Activated CD4-positive, CD25-positive, alpha-beta regulatory T cell treated with anti-CD3 and anti-CD28 coated beads, Interleukin-2, amount 50 U/mL, for 24 hours (primary cell): ENCODE results near the gene PLCH2.
"Not testable (repeated sequence)": the region's sequence is repeated elsewhere in the genome, so short reads cannot be mapped to it uniquely, and the experiment has no call there.

ENCODE experiments used
- ATAC-seq, 2 donors: fragments of 150-1000 bp; cut with Tn5 transposase; one replicate each; pipeline ENCODE4 v1.10.0; 2021; ENCODE audit warnings: mild to moderate bottlenecking in 1 of 2, moderate library complexity in 1 of 2

Gene PLCH2

GRCh38 chr1:2547210-2548067 lies 71.3 kb downstream of the PLCH2 start:
- ATAC-seq = peak; percentile 29 to 31

- peak; percentile 20 to 27 for ATAC-seq
Measured at GRCh38 chr1:2548068-2548589, 72.0 kb downstream of the PLCH2 start.

- ATAC-seq = not testable (repeated sequence)
Measured at GRCh38 chr1:2549367-2550029, 73.4 kb downstream of the PLCH2 start.

GRCh38 chr1:2550309-2550861 lies 74.3 kb downstream of the PLCH2 start:
- ATAC-seq = not testable (repeated sequence)

GRCh38 chr1:2551544-2551943 lies 75.5 kb downstream of the PLCH2 start:
- ATAC-seq = not testable (repeated sequence)

GRCh38 chr1:2552189-2552588 lies 76.1 kb downstream of the PLCH2 start:
- ATAC-seq = no peak

GRCh38 chr1:2553076-2553475 lies 77.0 kb downstream of the PLCH2 start:
- not testable (repeated sequence) for ATAC-seq

GRCh38 chr1:2553871-2554620 lies 78.0 kb downstream of the PLCH2 start:
- no peak for ATAC-seq

GRCh38 chr1:2554621-2555387 lies 78.7 kb downstream of the PLCH2 start:
- ATAC-seq = no peak
